Skin of body (tissue), 2 donors: ENCODE data around the gene C7orf25. TPM values are rescaled to one million over a fixed set of nuclear protein-coding genes. Genes with fewer than 3 reads are reported as not detected.
"Not testable (repeated sequence)": the region's sequence is repeated elsewhere in the genome, so short reads cannot be mapped to it uniquely, and the experiment has no call there.

Experiments used
- DNase-seq: peaks from one replicate; lab custom pipeline; 2025; lab: John Stamatoyannopoulos, UW
- total RNA-seq: library from RNA; depleted of rRNA; stranded (reverse); fragments of >200 nt; gene quantifications from one replicate; pipeline ENCODE4 v1.2.3, GENCODE V29; 2014

Gene C7orf25
- total RNA-seq, 1 donor from 2014 or later, result 2.9 TPM

DNA sequence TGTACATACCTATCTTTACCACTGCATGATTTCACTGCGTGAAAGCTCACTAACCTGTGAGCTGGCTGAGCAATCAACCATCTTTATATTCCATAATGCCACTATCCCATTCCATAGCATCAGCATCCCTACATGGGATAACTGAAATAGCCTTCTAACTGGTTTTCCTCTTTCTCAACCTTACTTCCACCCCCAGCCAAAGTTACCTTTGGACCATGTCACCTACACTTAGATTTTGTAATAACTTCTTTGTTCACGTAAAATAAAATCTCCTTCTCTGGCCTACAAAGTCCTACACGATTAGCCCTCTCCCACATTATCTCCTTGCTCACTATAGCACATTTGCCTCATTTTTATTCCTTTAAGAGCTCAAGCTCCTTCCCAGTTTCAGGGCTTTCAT, 17.6 kb upstream of the C7orf25 start:
- DNase-seq, result no peak

- DNase-seq, result no peak
Measured at GRCh38 chr7:42928754-42929153, 16.9 kb upstream of the C7orf25 start.

DNA sequence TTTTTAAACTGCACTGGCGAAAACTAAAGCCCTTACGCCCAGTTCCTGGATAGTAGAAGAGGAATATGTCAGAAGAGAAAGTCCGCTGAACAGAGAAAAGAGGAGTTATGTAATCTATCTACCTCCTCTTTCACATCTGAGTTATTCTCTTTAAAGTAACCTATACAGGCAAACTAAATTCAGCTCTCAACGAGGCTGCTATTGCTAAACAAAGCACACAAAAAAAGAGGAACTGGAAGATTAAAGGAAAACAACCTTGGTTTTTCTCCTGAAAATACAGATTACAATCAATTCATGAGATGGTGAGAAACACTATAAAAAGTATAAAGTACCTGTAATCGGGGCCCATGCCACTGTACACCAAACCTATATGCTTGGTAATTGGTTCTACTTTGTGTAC, 14.3 kb upstream of the C7orf25 start:
- DNase-seq, result no peak

GRCh38 chr7:42925630-42926029, 13.8 kb upstream of the C7orf25 start:
- no peak for DNase-seq

DNA sequence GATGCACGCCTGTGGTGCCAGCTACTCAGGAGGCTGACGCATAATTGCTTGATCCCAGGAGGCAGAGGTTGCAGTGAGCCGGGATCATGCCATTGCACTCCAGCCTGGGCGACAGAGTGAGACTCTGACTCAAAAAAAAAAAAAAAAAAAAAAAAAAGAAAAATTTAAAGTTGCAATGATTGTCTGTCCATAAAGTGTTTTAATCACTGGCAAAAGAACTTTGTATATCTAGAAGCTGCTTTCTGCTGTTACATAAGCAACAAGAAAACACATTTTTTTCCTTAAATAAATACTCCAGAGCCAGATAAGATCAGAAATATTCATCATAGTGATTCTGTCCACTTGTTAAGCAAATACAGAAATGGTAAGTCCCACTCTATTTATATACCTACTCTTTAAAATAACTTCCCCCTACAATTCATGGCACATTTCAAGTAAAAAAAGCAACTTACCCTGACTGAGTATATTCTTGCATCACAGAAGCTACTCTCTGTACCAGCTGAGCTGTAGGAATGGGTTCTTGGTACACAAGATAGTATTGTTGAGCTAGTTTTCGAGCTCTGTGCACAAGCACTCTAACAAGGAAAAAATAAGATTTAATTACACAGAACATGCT, 12.5 kb upstream of the C7orf25 start:
- no peak for DNase-seq

GRCh38 chr7:42922017-42922753, 10.3 kb upstream of the C7orf25 start:
- no peak for DNase-seq

- DNase-seq, result no peak
Measured at GRCh38 chr7:42915356-42915755, 3.5 kb upstream of the C7orf25 start.

GRCh38 chr7:42914421-42915045, 2.7 kb upstream of the C7orf25 start:
- DNase-seq, result no peak

DNA sequence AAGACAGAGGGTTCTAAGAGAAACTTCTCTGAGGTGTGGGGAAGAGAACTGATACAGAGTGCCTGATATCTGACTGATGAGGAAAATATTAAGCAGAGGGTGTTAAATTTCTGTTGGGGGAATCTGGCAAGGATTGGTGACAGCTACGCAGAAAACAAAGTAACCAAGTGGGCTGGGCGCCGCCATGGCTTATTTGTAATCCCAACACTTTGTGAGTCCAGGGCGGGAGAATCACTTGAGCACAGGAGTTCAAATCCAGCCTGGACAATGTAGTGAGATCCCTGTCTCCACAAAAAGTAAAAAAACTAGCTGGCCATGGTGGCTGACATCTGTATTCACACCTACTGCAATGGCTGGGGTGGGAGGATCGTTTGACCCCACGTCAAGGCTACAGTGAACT, 2.1 kb upstream of the C7orf25 start:
- no peak for DNase-seq

GRCh38 chr7:42913591-42913990, 1.7 kb upstream of the C7orf25 start:
- no peak for DNase-seq

DNA sequence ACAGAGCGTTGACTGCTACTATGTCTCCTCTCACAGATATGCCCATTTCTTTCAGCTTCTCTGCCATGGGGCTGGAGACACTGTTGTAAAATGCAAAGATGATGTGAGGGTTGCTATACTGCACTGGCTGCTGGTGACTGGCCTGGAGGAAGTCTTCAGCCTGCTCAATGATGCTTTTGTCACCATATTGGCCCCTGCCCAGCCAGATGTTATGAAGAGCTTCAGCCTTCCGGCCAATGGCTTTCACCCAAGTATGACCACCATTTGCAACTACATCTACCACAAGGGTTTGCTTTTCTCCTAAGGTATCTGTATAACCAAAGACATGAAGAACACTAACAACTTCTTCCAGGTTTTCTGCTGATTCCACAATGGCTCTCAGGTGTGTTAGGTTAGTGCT, 1.6 kb downstream of the C7orf25 start:
- no peak for DNase-seq

DNA sequence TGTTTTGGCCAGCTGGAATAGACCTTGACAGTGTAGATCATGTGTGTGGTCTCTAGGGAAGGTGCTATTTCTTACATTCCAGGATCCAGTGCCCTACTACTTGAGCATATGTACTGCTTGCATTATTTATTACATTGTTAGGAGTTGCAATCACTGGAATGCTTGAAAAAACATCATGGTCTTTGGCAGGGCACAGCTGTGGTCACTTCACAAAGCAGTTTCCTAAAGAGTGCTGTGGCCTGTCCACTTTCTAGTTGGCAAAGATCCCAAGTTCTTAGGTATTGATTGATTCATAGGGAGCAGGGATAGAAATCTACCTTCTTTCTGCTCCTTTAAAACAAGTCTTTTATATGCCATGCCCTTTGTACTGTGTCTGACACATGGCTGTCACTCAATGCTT, 4.6 kb downstream of the C7orf25 start:
- DNase-seq, result no peak

DNA sequence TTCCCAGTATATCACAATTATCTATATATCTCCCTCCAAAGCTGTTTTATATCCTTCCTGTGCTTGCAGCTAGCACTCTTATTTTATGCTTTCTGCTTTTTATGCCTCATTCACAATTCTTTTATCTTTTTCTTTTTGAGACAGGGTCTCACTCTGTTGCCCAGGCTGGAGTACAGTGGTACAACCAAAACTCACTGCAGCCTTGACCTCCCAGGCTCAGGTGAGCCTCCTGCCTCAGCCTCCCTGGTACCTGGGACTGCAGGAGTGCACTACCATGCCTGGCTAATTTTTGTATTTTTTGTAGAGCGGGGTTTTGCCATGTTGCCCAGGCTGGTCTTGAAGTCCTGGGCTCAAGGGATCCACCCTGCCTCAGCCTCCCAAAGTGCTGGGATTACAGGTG, 5.7 kb downstream of the C7orf25 start:
- no peak for DNase-seq

- no peak for DNase-seq
Measured at GRCh38 chr7:42902331-42902730, 9.5 kb downstream of the C7orf25 start.

- DNase-seq, result no peak
Measured at GRCh38 chr7:42900842-42901241, 11.0 kb downstream of the C7orf25 start.

- no peak for DNase-seq
Measured at GRCh38 chr7:42893346-42894240, 18.3 kb downstream of the C7orf25 start.

DNA sequence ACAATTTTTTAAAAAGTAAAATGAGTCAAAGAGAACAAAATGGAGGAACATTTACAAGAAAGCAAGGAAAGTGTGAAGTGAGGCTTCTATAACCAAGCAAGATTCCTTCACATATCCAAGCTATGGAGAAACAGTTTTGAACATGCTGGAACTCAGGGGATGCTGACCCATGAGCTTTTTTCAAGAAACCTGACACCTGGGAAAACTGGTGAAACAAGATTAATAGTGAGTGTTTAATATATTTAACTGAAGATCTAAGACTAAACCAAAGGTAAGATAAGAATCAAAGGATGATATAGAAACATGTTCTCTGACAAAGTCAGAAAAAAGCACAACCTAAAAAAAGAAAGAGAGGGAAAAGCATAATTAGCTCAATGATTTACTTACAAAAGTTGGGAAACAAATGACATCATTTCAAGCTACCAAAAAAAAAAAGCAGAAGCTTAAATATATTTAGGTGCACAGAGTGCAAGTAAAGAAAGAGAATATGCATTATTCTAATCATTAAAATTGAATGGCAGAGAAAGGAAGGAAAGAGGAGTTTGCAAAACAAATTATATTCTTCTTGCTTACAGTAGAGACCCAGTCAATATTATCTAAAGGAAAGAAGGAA, 24.9 kb downstream of the C7orf25 start:
- DNase-seq, result peak; percentile 27

- no peak for DNase-seq
Measured at GRCh38 chr7:42886129-42886528, 25.7 kb downstream of the C7orf25 start.

GRCh38 chr7:42885183-42885582, 26.7 kb downstream of the C7orf25 start:
- not testable (repeated sequence) for DNase-seq

- no peak for DNase-seq
Measured at GRCh38 chr7:42883950-42884349, 27.9 kb downstream of the C7orf25 start.

GRCh38 chr7:42880392-42880791, 31.5 kb downstream of the C7orf25 start:
- DNase-seq, result no peak
